H1 (cell line): Measurements from ENCODE around the gene NHS. TPM values are rescaled to one million over a fixed set of nuclear protein-coding genes. Genes with fewer than 3 reads are reported as not detected.

Experiments used
- BRCA1 ChIP-seq: IDR thresholded peaks from 2 replicates; pipeline ENCODE4 v1.6.1; 2012; ENCODE audit warnings: low read depth, low read length, improper control_type of control experiment
- CEBPB ChIP-seq: IDR thresholded peaks from 2 replicates; pipeline ENCODE4 v1.6.1; 2012; ENCODE audit warnings: low read depth, low read length
- CHD7 ChIP-seq: fragments of 300-600 bp; sonication (generic); IDR thresholded peaks from 2 replicates; pipeline ENCODE4 v1.7.1; 2012; ENCODE audit warnings: low read length, moderate library complexity, mild to moderate bottlenecking, inconsistent platforms; ENCODE audit not compliant: insufficient replicate concordance
- HDAC2 ChIP-seq, 2 experiments: fragments of 300-600 bp in 1 of 2; sonication (generic) in 1 of 2; IDR thresholded peaks; 2 replicates each; pipeline ENCODE4 v1.6.1; 2011 to 2012; ENCODE audit warnings: low read depth in 2 of 2, low read length in 2 of 2, mild to moderate bottlenecking in 2 of 2, moderate library complexity in 2 of 2, borderline replicate concordance in 1 of 2, inconsistent platforms in 1 of 2
- KDM1A ChIP-seq: fragments of 200-600, 300-600 bp; sonication (generic); IDR thresholded peaks from 2 replicates; pipeline ENCODE4 v1.7.1; 2016; ENCODE audit warnings: mild to moderate bottlenecking, low read length, borderline replicate concordance
- MAFK ChIP-seq: IDR thresholded peaks from 2 replicates; pipeline ENCODE4 v1.6.1; 2012; ENCODE audit warnings: low read depth, mild to moderate bottlenecking, improper control_type of control experiment, low read length
- MAX ChIP-seq: IDR thresholded peaks from 2 replicates; pipeline ENCODE4 v1.6.1; 2012; ENCODE audit warnings: inconsistent platforms
- RNF2 ChIP-seq: fragments of 200-900, 300-1000 bp; sonication (generic); IDR thresholded peaks from 2 replicates; pipeline ENCODE4 v1.7.1; 2016; ENCODE audit warnings: borderline replicate concordance, low read depth, mild to moderate bottlenecking, antibody characterized with exemption, low read length; ENCODE audit not compliant: poor library complexity, severe bottlenecking; ENCODE audit errors: missing control alignments
- SIN3A ChIP-seq, 2 experiments: IDR thresholded peaks in 1 of 2; conservative IDR thresholded peaks in 1 of 2; 2 replicates each; pipeline ENCODE4 v1.6.1; 2011 to 2012; ENCODE audit warnings: low read length in 2 of 2, improper control_type of control experiment in 1 of 2, low read depth in 1 of 2, mild to moderate bottlenecking in 1 of 2
- SP4 ChIP-seq: IDR thresholded peaks from 2 replicates; pipeline ENCODE4 v1.6.1; 2012; ENCODE audit warnings: low read length, inconsistent platforms
- TAF1 ChIP-seq: IDR thresholded peaks from 2 replicates; pipeline ENCODE4 v1.6.1; 2011; ENCODE audit warnings: mild to moderate bottlenecking, low read depth, low read length
- polyA plus RNA-seq, 7 experiments: library from polyadenylated mRNA; depleted of rRNA in 3 of 7; stranded (reverse) in 5 of 7; unstranded in 2 of 7; fragments of >200 nt in 5 of 7; fragments of 200-250 nt in 2 of 7; gene quantifications; 1 replicate in 5 of 7; 2 replicates in 1 of 7; 4 replicates in 1 of 7; pipeline versions ENCODE4 v1.2.1 to v1.2.3, GENCODE V29; 2011 to 2013; ENCODE audit warnings: missing spikeins in 2 of 7, mixed read lengths in 2 of 7
- total RNA-seq: library from RNA; stranded (reverse); fragmentation: NEBNext Ultra II Directional; extraction: Animal tissue kit (Norgen Biotek cat#: 25700); gene quantifications from 2 replicates; pipeline ENCODE4 v1.2.1, GENCODE V29; 2021

NHS gene
- total and polyA plus RNA-seq, 2 of the 8 experiments (the other 6 are each of a cell fraction or from before 2014, with no cell fraction given) = 2.2 to 6.7 TPM

- no peak for TF ChIP-seq TAF1
- TF ChIP-seq SIN3A (conservative IDR thresholded peaks at IDR 0.05 in 1 of 2, IDR thresholded peaks at IDR 0.05 in 1 of 2; ENCODE audit: low read depth in 1 of 2, low read length in 2 of 2) = no peak
- no peak for TF ChIP-seq MAFK
- peak in 1 of 2 experiments; percentile 58; a peak in 1 of 4 replicates for TF ChIP-seq HDAC2 (IDR thresholded peaks at IDR 0.05; ENCODE audit: borderline replicate concordance in 1 of 2, low read depth in 2 of 2, low read length in 2 of 2)
- TF ChIP-seq RNF2 = no peak
- TF ChIP-seq CEBPB = no peak
- no peak for TF ChIP-seq CHD7
- no peak for TF ChIP-seq MAX
- TF ChIP-seq KDM1A = peak; percentile 98
- no peak for TF ChIP-seq BRCA1
- no peak for TF ChIP-seq SP4
Measured at GRCh38 chrX:17736478-17736855, 361.5 kb downstream of the NHS start (continued).
